Measurements from ENCODE around the gene ADM. TPM values are rescaled to one million over a fixed set of nuclear protein-coding genes. Genes with fewer than 3 reads are reported as not detected.

ADM gene
- total RNA-seq, 2 experiments from 2014 or later: 1.5 to 1.8 TPM

GRCh38 chr11:10301656-10302358, 3.1 kb upstream of the ADM start:
- CTCF ChIA-PET: no interaction called here
- Mint-ChIP-seq H3K9me3 (no peaks in the 10 kb centered on the region), H3K27me3 (peaks cover 38% of the 10 kb centered on the region), H3K4me3 (peak overlapping the region; percentile 95), H3K27ac (peak overlapping the region; percentile 72), H3K36me3 (ENCODE audit: low read depth) (peaks cover 7% of the 10 kb centered on the region), H3K4me1 (ENCODE audit: low read depth) (peaks cover 46% of the 10 kb centered on the region)
- H3K27me3 ChIP-seq (ENCODE audit: control insufficient read depth in 1 of 2, insufficient read depth in 2 of 2, low read length in 2 of 2): peaks cover 19 to 23% of the 10 kb centered on the region in 2 experiments
- H3K27ac ChIP-seq (ENCODE audit: low read depth in 1 of 2, low read length in 2 of 2): no peak overlapping the region
- H3K4me3 ChIP-seq (ENCODE audit: low read length): peak overlapping the region; percentile 63
- ATAC-seq (ENCODE audit: poor library complexity) (no peak), DNase-seq (no peak)
- H3K9me3 ChIP-seq (ENCODE audit: control insufficient read depth in 1 of 2, insufficient read depth in 1 of 2, low read length in 2 of 2): peaks cover 0 to 14% of the 10 kb centered on the region in 2 experiments
- TF ChIP-seq, protein P1, sequence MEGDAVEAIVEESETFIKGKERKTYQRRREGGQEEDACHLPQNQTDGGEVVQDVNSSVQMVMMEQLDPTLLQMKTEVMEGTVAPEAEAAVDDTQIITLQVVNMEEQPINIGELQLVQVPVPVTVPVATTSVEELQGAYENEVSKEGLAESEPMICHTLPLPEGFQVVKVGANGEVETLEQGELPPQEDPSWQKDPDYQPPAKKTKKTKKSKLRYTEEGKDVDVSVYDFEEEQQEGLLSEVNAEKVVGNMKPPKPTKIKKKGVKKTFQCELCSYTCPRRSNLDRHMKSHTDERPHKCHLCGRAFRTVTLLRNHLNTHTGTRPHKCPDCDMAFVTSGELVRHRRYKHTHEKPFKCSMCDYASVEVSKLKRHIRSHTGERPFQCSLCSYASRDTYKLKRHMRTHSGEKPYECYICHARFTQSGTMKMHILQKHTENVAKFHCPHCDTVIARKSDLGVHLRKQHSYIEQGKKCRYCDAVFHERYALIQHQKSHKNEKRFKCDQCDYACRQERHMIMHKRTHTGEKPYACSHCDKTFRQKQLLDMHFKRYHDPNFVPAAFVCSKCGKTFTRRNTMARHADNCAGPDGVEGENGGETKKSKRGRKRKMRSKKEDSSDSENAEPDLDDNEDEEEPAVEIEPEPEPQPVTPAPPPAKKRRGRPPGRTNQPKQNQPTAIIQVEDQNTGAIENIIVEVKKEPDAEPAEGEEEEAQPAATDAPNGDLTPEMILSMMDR (IDR thresholded peaks at IDR 0.05): no peak
- peaks cover 57% of the 10 kb centered on the region for H3K4me1 ChIP-seq (ENCODE audit: insufficient read depth, low read length)
- H3K36me3 ChIP-seq (ENCODE audit: insufficient read depth, low read length): no peaks in the 10 kb centered on the region
- POLR2A ChIA-PET: interaction anchor here (0.9 to 1.6 kb wide), 2 partner anchors 9 to 103 kb away, joined by 3 to 4 read pairs; no protein-coding TSS in a partner anchor
- intact Hi-C loops (cut with DNase I, micrococcal nuclease): loop anchor here in 1 of 2 experiments (5.0 to 10.0 kb wide), 4 partner anchors 243 to 1617 kb away; partner anchors contain the start of genes RNF141, RPL27A, TMEM9B and TRIM66

GRCh38 chr11:10302359-10302743, 2.5 kb upstream of the ADM start:
- Mint-ChIP-seq H3K9me3 (no peaks in the 10 kb centered on the region), H3K36me3 (ENCODE audit: low read depth) (peaks cover 7% of the 10 kb centered on the region), H3K4me3 (peak overlapping the region; percentile 95), H3K27me3 (peaks cover 41% of the 10 kb centered on the region), H3K27ac (peak overlapping the region; percentile 72), H3K4me1 (ENCODE audit: low read depth) (peaks cover 51% of the 10 kb centered on the region)
- ChIA-PET CTCF (interaction anchor here (0.8 to 1.4 kb wide), 2 partner anchors 16 to 544 kb away, joined by 3 read pairs; no protein-coding TSS in a partner anchor), POLR2A (interaction anchor here (0.9 to 1.9 kb wide), 5 partner anchors 9 to 842 kb away, joined by 3 to 5 read pairs (median 4); partner anchors contain the start of gene ZNF143)
- ATAC-seq (ENCODE audit: poor library complexity) (peak; percentile 3), DNase-seq (no peak)
- peaks cover 62% of the 10 kb centered on the region for H3K4me1 ChIP-seq (ENCODE audit: insufficient read depth, low read length)
- peak overlapping the region in 1 of 2 donors; percentile 50 for H3K27ac ChIP-seq (ENCODE audit: low read depth in 1 of 2, low read length in 2 of 2)
- H3K9me3 ChIP-seq (ENCODE audit: control insufficient read depth in 1 of 2, insufficient read depth in 1 of 2, low read length in 2 of 2): peaks cover 0 to 15% of the 10 kb centered on the region in 2 experiments
- H3K27me3 ChIP-seq (ENCODE audit: control insufficient read depth in 1 of 2, insufficient read depth in 2 of 2, low read length in 2 of 2): peaks cover 20 to 24% of the 10 kb centered on the region in 2 experiments
- intact Hi-C loops (cut with DNase I, micrococcal nuclease): loop anchor here in 1 of 2 experiments (5.0 to 10.0 kb wide), 4 partner anchors 242 to 1618 kb away; partner anchors contain the start of genes RNF141, RPL27A, TMEM9B and TRIM66
- H3K36me3 ChIP-seq (ENCODE audit: insufficient read depth, low read length): no peaks in the 10 kb centered on the region
- H3K4me3 ChIP-seq (ENCODE audit: low read length): peak overlapping the region; percentile 63
- TF ChIP-seq, protein P1 (IDR thresholded peaks at IDR 0.05): no peak

DNA sequence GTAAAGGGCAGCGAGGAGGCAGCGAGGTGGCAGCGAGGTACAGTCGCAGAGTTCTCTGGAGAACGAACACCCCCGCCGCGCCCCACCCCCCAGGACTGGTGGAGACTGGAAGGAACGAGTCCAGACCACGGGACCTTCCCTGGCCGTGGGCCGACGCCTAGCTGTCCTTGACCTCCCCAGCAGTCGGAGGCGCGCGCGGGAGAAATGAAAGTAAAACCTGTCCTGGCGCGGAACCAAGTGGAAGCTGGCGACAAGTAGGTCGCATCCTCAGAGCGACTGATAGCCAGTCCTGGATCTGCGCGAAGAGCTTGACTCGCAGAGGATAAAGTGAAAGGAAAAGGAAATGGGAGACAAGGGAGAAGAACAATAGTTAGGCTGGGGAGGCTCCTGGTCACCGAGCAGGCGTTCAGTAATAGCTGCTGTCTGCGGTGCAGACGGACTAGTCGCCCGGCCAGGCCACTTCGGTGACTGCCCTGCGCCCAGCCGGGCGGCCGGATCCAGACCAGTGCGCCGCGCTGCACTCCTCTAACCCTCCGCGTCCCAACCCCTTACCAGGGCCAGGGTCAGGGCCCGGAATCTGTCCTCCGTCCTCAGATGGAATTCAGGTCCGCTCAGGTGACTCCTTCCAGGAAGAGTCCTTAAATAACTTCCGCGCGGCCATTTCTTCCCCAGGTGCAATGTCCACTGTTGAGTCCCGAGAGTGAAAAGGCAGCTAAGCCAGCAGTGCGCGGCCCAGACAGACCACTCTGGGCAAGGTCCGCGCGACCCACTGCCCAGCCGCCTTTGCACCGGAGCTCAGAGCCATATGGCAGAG, 1.9 kb upstream of the ADM start:
- TF ChIP-seq, protein P1 (IDR thresholded peaks at IDR 0.05): no peak
- H3K9me3 ChIP-seq (ENCODE audit: control insufficient read depth in 1 of 2, insufficient read depth in 1 of 2, low read length in 2 of 2): peaks cover 0 to 17% of the 10 kb centered on the region in 2 experiments
- H3K9me3 Mint-ChIP-seq: no peaks in the 10 kb centered on the region
- CTCF ChIA-PET: interaction anchor here (0.8 to 1.4 kb wide), 3 partner anchors 17 to 545 kb away, joined by 3 read pairs; no protein-coding TSS in a partner anchor
- H3K4me3 ChIP-seq (ENCODE audit: low read length): peak overlapping the region; percentile 63
- ATAC-seq (ENCODE audit: poor library complexity): peak; percentile 28
- peaks cover 50% of the 10 kb centered on the region for H3K4me1 Mint-ChIP-seq (ENCODE audit: low read depth)
- H3K27me3 Mint-ChIP-seq: peaks cover 45% of the 10 kb centered on the region
- H3K36me3 ChIP-seq (ENCODE audit: insufficient read depth, low read length): no peaks in the 10 kb centered on the region
- peak overlapping the region; percentile 72 for H3K27ac Mint-ChIP-seq
- H3K4me1 ChIP-seq (ENCODE audit: insufficient read depth, low read length): peaks cover 64% of the 10 kb centered on the region
- H3K36me3 Mint-ChIP-seq (ENCODE audit: low read depth): peaks cover 7% of the 10 kb centered on the region
- intact Hi-C loops (cut with DNase I, micrococcal nuclease): loop anchor here in 1 of 2 experiments (5.0 to 10.0 kb wide), 4 partner anchors 242 to 1618 kb away; partner anchors contain the start of genes RNF141, RPL27A, TMEM9B and TRIM66
- peak overlapping the region in 1 of 2 donors; percentile 50 for H3K27ac ChIP-seq (ENCODE audit: low read depth in 1 of 2, low read length in 2 of 2)
- H3K4me3 Mint-ChIP-seq: peak overlapping the region; percentile 95
- peak; percentile 55 to 87 (median 64) for DNase-seq
- POLR2A ChIA-PET: interaction anchor here (0.6 to 1.9 kb wide), 11 partner anchors 10 to 925 kb away, joined by 3 to 5 read pairs (median 4); partner anchors contain the start of genes EIF4G2, WEE1 and ZNF143
- peaks cover 20 to 24% of the 10 kb centered on the region in 2 experiments for H3K27me3 ChIP-seq (ENCODE audit: control insufficient read depth in 1 of 2, insufficient read depth in 2 of 2, low read length in 2 of 2)
